GM21390 (cell line): ENCODE measurements around the gene SV2C.
"Not testable (repeated sequence)": the region's sequence is repeated elsewhere in the genome, so short reads cannot be mapped to it uniquely, and the experiment has no call there.

Experiments
- ATAC-seq: cut with Tn5 transposase; IDR thresholded peaks from one replicate; pipeline ENCODE4 v1.9.1; 2021; ENCODE audit not compliant: unreplicated experiment

Gene SV2C

DNA sequence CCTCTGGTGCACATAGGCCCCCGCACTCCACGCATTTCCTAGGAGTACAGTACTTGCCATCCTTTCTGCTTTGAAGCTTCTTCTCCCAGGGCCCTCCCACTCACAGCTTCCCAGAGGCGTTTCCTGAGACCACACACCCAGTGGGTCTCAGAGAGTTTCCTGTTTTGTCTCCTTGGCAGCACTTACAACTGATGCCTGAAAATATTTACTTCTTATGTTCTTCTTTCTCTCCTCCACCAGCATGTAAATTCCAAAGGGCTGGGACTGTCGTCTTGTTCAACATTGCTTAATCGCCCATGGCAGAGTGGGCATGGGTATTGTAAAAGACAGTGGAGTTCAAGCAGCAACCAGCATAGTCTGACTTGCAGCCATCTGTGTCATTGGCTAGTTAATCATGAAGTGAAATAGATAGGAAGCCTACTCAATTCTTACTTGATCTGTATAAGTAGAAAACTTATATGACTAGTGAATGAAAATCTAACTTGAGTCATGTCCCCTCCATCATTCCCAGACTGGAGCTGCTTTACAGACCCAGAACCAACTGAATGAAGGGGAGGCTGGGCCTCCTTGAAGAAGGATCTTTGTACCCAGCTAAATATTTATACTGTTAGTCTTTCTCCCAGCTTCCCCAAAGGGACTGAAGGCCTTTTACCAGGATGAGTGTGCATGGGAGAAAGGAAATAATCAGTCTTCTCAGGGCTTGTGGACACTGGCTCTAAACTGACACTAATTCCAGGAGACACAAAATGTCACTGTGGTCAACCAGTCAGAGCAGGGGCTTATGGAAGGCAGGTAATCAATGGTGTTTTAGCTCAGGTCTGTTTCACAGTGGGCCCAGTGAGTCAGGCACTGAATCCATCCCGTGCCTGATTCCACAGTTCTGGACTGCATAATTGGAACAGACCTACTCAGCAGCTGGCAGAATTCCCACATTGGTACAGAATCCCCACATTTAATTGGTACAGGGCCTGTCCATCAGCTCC, 116.4 kb downstream of the SV2C start:
- no peak for ATAC-seq

DNA sequence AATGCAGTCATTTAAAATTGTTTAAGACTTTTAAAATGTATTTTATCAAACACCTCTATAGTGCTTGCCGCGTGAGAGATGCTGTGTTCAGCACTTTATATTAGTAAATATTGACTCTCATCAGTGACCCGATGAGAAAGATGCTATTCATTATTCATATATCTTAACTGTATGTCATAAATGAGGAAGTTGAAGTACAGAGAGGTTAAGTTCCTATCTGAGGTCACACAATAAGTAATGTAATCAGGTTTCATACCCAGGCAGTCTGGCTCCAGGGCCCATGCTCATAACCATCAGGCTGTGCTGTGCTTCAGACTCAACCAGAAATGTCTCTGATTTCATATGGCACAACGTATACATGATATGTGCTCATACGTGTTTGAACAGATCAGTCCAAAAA, 119.0 kb downstream of the SV2C start:
- ATAC-seq, result no peak

DNA sequence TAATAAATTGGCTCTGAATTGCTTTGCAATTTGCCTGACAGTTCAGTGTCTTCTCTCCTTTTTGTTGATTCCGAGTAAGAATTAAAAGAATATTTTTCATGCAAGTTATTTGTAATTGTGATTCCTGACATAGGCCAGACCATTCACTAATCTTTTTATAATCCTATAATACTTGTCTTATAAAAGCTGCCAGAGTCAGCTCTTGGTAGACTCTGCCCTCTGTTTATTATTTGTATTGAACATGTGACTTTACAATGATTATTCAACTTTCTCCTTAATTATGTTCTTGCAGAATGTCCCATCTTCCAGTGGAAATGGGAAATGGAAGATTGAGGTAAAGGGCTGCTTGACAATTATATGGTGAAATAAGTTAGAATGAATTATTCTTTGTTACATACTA, 121.0 kb downstream of the SV2C start:
- no peak for ATAC-seq

DNA sequence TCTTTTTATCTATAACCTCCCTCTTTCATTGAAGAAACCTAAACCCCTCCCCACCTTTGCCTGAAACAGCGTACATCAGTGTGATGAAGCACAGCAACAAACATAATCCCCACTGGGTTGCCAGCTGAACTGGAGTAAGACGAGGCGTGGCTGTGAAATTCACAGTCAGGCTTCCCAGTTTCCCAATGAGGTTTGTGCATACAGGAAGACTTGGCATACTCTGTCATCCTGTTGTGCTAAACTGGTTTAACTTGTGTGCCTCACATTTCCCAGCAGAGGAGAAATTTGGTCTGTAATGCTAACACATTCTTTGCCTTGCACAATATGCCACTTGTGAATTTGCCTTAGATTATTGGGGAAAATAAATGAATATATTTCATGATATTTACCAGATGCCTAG, 121.5 kb downstream of the SV2C start:
- no peak for ATAC-seq

DNA sequence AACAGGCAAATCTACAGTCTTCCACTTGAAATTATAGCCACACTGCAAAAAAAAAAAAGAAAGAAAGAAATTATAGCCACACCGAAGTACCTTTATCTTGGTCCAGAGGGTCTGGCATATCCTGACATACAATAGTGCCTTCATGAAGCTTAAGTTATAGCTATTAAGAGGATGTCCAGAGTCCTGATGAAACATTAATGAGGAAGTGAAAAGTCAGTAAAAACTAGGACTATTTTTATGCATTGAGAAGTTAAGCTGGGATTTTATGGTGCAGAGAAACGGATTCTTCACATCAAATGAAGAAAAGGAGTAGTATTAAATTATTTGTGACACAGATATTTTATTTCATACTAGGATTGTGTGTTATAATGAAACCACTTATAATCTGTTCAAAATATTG, 123.9 kb downstream of the SV2C start:
- ATAC-seq, result no peak

DNA sequence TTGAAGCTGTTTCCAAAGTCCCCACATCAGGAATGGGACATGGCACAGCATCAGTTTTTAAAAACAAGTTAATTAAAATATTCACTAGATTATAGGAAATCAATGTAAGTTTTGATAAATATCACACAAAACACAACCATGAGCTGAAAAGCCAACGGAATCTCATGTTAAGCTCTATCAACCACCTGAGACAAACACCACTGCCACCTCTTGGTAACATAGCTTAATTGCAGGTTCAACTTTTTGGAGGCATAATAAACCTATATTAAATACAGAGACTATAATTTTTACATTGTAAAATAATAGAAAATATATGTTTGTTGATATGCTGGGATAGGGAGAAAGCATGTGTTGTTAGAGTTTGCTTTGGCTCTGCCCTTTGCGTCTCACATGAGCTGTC, 126.1 kb downstream of the SV2C start:
- no peak for ATAC-seq

DNA sequence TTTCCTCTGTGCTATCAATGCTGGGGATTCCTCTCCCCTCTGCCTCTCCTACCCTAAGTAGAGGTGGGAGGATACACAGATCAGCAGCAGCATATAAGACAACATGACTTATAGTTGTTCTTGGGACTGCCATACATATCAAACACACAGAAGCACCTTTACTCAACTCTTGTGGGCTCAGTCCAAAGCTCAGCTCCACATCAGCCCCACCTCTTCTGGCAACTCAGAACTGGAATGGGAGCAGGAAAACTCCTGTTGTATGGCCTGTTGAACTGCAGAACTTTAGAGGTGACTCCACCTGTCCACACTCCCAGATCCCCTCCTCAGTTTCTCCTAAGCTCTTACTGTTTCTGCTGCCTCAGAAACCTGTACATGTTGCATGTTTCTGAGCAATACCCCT, 127.8 kb downstream of the SV2C start:
- ATAC-seq, result no peak

DNA sequence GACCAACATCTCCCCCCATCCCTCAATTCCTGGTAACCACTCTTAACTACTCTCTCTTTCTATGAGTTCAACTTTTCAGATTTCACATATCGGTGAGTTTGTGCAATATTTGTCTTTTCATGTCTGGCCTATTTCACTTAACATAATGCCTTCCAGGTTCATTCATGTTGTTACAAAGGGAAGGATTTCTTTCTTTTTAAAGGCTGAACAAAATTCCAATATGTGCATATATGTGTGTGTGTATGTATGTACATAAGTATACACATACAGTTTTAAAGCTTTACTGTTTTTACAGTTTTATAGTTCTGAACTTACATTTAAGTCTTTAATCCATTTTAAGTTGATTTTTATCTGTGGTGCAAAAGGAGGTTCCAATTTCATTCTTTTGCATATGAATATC, 130.7 kb downstream of the SV2C start:
- ATAC-seq, result no peak

DNA sequence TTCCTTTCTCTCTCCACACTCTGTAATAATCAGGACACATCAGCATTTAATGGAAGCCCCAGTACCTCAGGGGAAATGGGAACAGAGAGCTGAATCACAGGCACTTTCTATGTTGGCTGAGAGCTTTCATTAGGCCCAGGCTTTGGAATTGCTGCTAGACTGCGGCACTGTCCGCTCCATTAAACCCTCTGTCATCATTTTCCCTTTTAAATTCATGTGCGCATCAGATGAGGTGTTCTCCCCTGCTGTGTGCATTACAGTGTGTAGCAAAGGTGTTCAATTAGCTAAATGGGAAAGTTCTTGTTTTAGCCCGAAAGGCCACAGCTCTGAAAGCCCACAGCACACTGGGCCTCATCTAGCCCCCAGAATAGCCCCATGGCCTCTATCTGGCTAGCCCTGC, 133.6 kb downstream of the SV2C start:
- ATAC-seq, result no peak

DNA sequence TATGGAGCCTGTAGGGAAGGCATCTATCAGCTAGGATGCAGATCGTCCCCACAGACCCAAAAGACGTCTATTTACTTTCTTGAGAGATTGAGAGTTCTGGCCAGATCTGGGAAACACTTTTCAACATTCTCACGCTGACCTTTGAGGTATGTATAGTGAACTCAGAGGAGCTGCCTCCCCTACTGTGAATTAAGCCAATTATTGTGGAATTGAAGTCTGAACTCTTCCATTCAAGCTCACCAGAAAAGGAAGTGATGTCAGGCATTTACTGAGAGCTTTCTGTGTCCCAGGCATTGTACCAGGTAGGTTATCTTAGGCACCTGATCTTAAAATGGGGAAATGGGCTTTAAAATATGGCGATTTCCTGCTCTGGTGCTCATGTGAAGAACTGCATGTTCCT, 136.5 kb downstream of the SV2C start:
- no peak for ATAC-seq

DNA sequence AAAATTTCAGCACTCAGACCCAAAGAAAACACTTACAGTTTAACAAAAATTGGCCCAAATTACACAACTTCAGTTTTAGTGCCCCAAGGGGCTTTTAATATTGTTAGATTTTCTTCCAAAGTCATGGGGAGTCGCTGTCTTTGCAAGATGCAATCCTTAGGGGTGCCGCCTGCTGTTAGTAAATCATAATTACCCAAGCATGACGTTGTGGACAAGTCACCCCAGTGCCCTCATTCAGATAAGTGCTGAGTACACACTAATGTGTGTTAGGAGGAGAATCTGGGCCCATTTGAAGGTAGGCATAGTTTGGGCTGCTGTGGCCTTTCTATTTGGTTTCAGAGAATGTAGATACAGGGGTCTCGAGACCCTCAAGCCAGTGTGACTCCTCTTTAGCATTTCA, 138.1 kb downstream of the SV2C start:
- no peak for ATAC-seq

DNA sequence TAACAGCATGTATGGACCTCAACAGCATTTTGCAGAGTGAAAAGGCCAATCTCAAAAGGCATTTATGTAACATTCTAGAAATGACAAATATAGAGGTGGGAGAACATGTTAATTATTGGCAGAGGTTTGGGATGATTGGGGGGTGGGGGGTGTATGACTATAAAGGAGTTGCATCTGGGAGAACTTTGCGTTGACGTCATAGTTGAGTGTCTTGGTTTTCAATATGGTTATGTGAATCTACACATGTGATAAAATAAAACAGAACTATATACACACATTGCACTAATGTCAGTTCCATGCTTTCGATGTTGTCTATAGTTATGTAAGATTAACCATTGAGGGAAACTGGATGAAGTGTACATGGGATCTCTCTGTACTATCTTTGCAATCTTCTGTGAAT, 139.1 kb downstream of the SV2C start:
- no peak for ATAC-seq

DNA sequence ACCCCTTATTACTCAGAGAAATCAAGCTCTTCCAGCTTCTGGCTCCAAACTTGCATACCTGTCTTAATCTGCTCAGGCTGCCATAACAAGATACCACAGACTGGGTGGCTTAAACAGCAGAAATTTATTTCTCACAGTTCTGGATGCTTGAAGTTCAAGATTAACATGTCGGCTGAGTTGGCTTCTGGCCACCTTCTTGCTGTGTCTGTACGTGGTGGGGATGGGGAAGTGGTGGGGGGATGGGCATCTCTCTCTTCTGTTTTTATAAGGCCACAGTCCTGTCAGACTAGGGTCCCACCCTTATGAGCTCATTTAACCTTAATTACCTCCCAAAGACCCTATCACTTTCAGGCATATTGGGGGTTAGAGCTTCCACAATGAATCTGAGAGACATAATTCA, 140.5 kb downstream of the SV2C start:
- ATAC-seq, result no peak

DNA sequence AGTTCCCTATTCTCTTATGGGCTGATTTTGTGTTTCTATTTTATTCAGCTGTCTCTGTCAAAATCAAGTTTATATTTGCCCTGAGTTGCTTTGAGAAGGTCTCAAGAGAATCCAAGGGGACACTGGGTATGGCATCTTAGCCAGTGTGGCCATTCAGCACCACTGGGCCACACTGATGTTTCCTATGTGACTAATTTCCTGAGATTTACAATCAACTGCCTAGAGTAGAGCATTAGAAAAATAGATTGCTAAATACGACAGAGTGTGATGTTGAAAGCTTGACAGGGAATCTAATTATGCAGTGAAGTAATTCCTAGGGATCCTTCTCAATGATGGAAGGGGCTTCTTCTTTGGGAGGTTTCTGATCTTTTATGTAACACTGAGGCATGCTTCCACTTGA, 141.7 kb downstream of the SV2C start:
- ATAC-seq, result no peak

DNA sequence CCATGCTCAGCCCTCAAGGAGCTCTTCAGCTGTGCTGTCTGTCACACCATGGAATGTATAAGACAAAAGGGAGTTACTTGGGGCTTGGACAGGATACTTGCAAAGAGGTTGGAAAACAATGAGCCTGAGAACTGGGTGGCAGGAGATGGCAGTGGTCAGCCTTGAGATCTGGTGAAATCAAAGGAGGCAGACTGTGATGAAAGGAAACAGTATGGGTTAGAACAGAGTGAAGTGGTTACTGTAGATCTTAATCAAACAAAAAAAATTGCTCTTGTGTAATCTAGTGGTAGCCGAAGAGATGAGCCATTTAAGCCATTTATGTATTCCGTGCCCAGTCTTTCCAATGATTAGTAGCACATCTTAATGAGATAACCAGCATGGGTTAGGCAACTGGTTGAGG, 142.2 kb downstream of the SV2C start:
- ATAC-seq, result no peak

DNA sequence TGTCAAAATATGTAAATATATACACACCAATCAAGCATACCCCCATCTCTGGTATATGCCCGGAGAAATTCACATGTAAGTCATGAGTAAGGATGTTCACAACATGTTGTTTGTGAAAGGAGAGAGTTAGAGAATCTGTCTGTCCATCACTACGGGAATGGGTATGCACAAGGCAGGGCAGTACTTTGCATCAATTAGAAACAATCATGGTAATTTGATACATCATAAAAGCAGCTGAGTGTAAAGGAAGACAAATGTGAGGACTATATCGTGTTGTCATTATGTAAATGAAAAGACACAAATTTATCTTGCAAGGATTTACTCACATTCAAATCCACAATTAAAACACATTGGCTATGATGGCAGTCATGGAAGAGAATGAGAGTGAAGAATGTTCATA, 146.7 kb downstream of the SV2C start:
- ATAC-seq, result no peak

DNA sequence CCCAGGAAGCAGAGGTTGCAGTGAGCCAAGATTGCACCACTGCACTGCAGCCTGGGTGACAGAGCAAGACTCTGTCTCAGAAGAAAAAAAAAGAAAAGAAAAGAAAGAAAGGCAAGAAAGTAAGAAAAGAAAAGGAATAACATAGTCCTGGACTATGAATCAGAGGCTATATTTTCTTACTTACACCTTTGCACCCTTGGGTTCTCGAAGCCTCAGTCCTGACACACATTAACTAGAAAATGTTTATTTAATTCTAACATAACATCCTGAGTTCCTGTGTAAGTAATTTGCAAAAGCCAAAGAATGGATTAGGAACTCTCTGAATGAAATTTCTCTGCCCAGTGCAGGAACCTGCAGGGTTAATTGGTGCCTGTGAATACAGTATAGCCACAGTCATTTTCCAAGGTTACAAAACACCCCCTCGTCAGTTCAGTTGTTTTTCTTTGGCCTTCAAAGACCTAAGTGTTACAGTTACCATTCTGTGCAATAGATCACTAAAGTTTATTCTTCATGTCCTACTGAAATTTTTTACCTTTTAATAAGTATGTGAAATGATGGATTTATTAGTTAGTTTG, 147.6 kb downstream of the SV2C start:
- ATAC-seq, result no peak

DNA sequence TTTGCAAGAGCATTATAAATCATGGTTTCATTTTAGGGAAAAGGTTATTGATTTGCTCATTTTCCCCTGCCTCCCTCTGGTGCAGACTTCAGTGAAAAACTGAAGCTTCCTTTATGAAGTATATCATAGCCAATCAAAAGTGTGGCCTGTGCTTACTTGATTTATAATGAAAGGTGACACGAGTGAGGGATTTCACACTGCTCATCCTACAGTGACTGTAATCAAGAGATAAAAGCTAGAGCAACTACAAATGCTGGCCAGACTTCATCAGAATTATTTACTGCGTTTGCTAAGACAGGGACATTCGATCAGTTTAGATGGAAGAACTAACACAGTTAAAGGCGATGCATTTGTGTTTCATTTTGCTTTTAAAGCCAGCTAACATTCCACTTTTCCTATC, 151.5 kb downstream of the SV2C start:
- no peak for ATAC-seq

DNA sequence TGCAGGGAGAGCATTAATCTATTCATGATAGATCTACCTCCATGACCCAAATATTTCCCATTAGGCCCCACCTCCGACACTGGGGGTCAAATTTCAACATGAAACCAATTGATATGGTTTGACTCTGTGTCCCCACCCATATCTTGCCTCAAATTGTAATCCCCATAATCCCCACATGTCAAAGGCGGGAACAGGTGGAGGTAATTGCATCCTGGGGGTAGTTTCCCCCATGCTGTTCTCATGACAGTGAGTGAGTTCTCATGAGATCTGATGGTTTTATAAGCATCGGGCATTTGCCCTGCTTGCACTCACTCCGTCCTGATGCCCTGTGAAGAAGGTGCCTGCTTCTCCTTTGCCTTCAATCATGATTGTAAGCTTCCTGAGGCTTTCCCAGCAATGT, 153.5 kb downstream of the SV2C start:
- no peak for ATAC-seq

DNA sequence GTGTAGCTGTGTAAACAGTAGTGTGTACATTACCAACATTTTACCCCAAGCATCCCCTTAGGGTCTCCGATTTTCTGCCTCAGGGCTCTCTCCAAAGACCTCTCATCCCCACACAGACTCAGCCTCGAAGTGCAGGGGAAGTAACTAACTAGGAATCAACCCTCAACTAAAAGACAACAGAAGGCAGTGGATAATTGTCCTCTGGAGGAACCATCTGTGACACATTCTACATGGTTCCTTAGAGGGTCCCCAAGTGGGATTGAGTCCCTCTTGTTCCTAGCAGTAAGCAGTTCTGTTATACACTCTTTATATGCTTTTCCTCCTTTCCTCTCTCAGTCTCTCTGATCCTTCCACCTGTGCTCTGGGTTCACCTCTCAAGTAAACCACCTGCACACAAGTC, 157.2 kb downstream of the SV2C start:
- ATAC-seq, result no peak

DNA sequence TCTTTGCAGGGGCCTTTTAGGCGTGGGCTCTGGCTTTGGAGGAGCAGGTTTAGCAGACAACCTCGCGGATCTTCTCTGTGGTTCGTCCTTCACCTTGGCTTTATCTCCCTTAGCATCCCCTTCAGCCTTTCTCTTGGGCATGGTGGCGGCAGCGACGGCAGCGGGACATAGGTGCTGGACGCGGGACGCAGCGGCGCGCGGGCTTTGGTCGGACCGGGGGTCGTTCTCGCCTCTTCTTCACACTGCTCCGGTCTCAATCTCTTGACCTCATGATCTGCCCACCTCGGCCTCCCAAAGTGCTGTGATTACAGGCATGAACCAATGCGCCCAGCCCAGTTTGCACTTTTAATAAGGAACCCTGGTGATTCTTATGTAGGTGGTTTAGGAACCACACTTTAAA, 159.0 kb downstream of the SV2C start:
- not testable (repeated sequence) for ATAC-seq

DNA sequence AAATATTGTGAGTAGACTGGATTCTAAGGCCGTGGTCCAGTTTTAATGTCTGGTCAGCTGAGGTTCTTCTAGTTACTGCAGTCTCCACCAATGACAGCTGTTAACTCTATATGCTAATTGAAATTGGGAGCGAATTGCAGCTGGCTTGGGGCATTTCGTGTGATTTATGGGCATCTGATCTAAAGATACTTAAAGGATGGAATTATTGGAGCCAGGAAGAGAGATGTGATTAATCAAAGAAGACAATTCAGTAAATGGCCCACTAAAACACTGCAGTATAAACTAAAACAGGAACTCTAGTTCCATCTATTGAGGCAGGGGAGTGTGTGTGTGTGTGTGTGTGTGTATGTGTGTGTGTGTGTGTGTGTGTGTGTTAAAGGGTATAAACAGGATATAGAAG, 162.4 kb downstream of the SV2C start:
- ATAC-seq, result no peak

DNA sequence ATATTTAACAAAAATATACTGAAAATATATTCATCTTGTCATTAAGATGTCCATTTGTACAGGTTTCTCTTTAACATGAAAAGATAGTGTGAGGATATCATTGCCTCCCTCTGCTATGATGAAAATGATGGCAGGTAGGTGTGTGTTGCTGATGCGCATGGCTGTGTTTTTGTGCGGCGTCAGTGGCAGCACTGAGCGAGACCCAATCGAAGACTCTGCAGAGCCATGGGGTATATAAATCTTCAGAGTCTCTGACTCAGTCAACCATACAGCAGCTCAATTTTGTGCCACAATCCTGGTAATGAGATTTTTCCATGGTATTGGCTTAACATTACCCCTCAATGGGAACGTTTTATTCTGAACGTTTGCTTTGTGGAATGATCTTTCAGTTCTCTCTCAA, 166.4 kb downstream of the SV2C start:
- ATAC-seq, result no peak
